Stimulated activated CD4-positive, alpha-beta T cell treated with anti-CD3 and anti-CD28 coated beads, Interleukin-4, amount 100 ng/mL, for 48 hours (primary cell): ENCODE measurements around the gene SEM1.
"Not testable (repeated sequence)": the region's sequence is repeated elsewhere in the genome, so short reads cannot be mapped to it uniquely, and the experiment has no call there.

Source experiments
- DNase-seq, 2 donors: peaks; one replicate each; pipeline ENCODE4 v3.0.0-alpha.2; 2020; ENCODE audit warnings: low read depth in 2 of 2

Gene SEM1

GRCh38 chr7:96709381-96710228 lies at the start of gene SEM1:
TSS of gene SEM1 (minus strand) at chr7:96709846. CDS start at chr7:96709763, 83 bp downstream.
- DNase-seq = peak; percentile 50 to 54

DNA sequence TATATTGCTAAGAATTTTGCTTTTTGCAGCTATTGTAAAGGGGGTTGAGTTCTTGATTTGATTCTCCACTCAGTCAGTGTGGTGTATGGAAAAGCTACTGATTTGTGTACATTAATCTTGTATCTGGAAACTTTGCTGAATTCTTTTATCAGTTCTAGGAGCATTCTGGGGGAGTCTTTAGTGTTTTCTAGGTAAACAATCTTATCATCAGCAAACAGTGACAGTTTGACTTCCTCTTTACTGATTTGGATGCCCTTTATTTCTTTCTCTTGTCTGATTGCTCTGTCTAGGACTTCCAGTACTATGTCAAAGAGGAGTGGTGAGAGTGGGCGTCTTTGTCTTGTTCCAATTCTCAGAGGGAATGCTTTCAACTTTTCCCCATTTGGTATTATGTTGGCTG lies 48.2 kb upstream of the SEM1 start:
- not testable (repeated sequence) for DNase-seq

DNA sequence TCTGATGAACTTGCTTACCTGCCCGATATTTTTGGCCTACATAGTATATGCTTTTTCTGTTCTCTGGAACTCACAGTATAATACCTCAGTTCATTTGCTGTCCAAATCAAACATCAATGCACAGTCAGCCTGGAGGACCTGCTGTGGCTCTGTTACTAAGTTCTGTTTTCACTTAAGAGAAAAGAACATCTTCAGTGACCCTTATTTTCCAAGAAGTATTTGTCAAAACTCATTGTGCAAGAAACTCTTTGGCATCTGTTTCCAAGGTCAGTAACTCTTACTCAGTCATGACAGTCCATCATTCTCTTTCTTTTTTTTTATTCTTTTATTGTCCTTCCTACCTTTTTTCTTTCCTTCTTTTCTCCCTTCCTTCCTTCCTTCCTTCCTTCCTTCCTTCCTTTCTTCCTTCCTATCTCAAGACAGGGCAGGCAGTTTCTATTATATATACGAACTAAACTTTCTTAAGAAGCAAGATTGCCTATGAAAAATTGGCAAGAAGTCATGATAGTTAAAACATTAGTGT lies 37.8 kb upstream of the SEM1 start:
- DNase-seq = no peak

DNA sequence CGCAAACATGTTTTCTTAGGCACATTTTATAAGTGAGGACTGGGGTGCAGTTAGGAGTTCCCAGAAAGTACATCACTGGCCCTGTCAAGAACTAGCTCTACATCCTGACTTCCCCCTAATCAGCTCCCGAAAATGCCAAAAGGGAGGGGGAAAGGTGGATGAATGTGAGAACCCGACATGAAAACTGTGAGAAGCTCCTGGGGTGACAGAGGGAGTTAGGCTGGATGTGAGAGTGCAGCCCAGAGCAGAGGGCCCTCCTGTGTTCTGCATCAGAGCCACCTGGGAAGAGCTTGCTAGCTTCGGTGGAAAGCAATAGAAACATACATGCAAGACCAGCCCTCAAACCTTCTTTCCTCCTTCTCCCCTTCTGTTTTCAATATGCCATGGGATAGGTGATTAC lies 30.5 kb upstream of the SEM1 start:
- DNase-seq = no peak

- DNase-seq = no peak
Measured at GRCh38 chr7:96739609-96740008, 30.0 kb upstream of the SEM1 start.

GRCh38 chr7:96739167-96739566 lies 29.5 kb upstream of the SEM1 start:
- no peak for DNase-seq

- no peak for DNase-seq
Measured at GRCh38 chr7:96738705-96739104, 29.1 kb upstream of the SEM1 start.

DNA sequence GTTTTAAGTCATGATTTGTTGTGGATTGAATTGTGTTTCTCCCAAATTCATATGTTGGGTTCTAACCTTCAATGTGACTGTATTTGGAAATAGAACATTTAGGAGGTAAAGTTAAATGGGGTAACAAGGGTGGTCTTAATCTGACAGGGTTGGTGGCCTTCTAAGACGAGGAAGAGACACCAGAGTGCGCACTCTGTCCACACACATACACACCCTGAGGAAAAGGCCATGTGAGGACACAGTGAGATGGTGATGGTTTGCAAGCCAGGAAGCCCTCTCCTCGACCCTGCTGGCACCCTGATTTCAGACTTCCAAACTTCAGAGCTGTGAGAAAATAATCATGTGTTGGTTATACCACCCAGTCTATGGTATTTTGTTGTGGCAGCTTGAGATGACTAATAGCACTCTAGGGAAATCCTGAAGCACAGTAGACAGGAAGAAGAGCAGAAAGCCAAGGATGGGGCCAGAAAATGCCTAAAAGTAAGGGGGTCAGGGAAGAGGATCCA lies 28.0 kb upstream of the SEM1 start:
- no peak for DNase-seq

DNA sequence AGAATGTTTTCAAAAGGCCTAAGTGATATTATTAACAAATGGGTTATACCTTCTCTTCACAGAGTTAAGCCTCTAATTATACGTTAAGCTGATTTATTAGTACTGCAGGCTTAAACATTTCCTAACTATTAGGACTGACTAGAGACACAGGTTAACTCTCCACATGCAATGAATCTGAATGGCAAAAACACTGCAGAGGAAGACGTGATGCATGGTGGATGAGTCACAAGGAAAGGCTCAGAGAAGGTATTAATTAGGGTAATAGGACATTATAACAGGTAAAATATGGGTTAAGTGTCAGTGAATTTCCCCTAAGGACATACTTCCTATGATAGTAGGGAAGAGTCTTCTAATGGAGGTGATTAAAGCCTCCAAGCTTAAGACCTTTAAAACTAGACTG lies 24.7 kb upstream of the SEM1 start:
- DNase-seq = no peak

DNA sequence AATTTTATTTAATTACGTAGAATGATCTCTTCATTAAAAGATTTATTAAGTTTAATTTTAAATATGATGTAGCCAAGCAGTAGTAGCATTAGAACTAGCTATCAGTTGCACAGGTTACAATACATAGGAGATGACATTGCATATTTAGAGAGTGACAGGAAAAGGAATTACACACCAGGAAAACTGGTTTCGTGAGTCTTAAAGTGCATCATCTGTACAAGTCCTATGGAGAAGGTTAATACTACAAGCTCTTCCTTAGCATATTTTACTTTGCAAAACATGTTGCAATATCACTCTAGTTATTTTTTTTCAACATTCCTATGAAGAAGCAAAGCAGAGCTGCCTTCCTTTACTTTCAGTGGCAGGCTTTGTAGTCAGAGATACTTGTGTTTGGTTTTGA lies 20.2 kb upstream of the SEM1 start:
- no peak for DNase-seq

- no peak for DNase-seq
Measured at GRCh38 chr7:96728139-96728538, 18.5 kb upstream of the SEM1 start.

GRCh38 chr7:96727534-96728088 lies 18.0 kb upstream of the SEM1 start:
- no peak for DNase-seq

DNA sequence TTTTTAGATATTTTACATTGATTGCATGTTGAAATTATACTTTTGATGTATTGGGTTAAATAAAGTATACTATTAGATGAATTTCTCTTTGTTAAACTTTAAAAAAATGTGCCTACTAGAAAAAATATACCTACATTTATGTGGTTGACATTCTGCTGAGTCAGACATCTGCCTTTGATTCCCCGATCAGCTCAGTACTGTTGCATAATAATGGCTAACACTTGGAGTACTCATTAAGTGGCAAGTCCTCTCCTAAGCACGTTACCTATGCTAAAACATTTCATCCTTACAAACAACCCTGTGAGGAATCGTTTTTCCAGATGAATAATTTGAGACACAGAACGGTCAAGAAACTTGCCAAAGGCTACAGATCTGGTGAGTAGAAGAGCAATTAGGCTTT lies 14.0 kb upstream of the SEM1 start:
- DNase-seq = no peak

- DNase-seq = not testable (repeated sequence)
Measured at GRCh38 chr7:96722928-96723327, 13.3 kb upstream of the SEM1 start.

GRCh38 chr7:96720843-96721242 lies 11.2 kb upstream of the SEM1 start:
- no peak for DNase-seq

DNA sequence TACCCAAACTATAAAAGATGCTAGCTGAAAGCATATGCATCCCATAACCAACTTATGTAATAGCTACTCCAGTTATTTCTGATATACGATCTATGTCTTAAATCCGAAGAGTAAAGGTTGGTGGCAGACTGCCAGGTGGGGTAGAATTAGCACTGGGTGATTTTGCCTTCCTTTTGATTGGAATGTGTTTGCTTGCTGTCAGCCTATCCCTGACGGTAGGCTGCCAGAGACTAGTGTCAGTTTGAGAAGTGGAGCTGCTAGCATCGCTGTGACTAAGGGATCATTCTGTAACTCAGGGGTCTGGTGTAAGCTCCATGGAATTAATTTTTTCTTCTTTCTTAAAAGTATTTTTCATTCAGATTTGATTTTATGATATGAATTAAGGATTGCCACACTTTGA lies 9.5 kb upstream of the SEM1 start:
- no peak for DNase-seq

DNA sequence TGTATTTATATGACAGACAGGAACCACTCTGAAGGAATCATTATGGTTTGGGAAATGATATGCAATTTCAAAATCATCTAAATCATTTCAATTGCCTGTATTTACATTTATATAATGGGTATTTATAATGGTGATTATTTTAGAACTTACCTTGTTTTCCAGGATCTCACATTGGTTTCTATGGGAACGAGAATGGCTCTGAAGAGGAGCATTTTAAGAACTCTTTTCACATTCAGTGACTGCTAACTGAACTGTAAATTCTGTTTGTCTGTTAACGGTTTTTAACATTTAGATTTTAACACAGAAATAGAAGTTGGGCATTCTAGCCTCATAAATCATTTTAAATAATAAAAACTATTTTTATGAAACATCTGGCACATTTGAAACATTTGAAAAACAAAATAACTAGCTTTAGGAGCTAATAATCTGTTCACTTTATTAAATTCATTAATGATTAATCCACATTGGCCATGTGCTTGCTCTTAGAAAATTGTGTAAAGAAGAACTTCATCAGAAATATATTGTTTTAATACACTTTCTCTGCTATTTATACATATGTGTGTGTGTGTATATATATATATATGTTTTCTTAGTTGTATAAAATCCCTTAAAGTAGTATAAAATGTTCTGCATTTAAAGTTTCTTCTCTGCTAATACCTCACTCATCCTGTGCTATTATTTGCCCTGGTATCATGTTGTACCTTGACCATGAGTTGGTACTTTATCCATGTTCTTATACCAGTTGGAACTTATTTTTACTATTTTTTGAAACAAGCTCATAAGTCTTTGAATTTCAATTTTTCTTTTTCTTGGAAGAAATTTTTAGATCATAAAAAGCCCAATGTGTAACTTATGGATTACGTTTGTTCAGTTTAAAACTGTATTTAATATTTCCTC lies 8.7 kb upstream of the SEM1 start:
- no peak for DNase-seq

- no peak for DNase-seq
Measured at GRCh38 chr7:96713037-96713436, 3.4 kb upstream of the SEM1 start.

- no peak for DNase-seq
Measured at GRCh38 chr7:96710544-96710943, 898 bp upstream of the SEM1 start.

GRCh38 chr7:96708872-96709271 lies 774 bp downstream of the SEM1 start:
- no peak for DNase-seq

GRCh38 chr7:96707901-96708774 lies 1.5 kb downstream of the SEM1 start:
- no peak for DNase-seq
